Thyroid gland (tissue), 4 donors: ENCODE measurements around the gene TRAPPC3L. TPM values are rescaled to one million over a fixed set of nuclear protein-coding genes. Genes with fewer than 3 reads are reported as not detected.

Experiments
- DNase-seq, 2 donors: peaks; one replicate each; pipeline ENCODE4 v3.0.0-alpha.2; 2019
- H3K27ac ChIP-seq, 3 donors: fragments of 200-600 bp; sonication (generic); 1 replicate in 2 of 3; 2 replicates in 1 of 3; pipeline ENCODE4 v1.5.1; 2016 to 2019; ENCODE audit warnings: mild to moderate bottlenecking in 1 of 3, moderate library complexity in 1 of 3
- H3K27me3 ChIP-seq: fragments of 200-600 bp; sonication (generic); one replicate; pipeline ENCODE4 v1.5.1; 2019
- H3K36me3 ChIP-seq, 2 donors: fragments of 200-600 bp; sonication (generic); one replicate each; pipeline ENCODE4 v1.5.1; 2016 to 2019
- H3K4me1 ChIP-seq, 2 donors: fragments of 200-600 bp; sonication (generic); one replicate each; pipeline ENCODE4 v1.5.1; 2017 to 2019
- H3K4me3 ChIP-seq, 3 donors: fragments of 200-600 bp; sonication (generic); replicated peaks in 1 of 3; 1 replicate in 2 of 3; 2 replicates in 1 of 3; pipeline ENCODE4 v1.5.1; 2016; ENCODE audit warnings: mild to moderate bottlenecking in 1 of 3
- H3K9me3 ChIP-seq: fragments of 200-600 bp; sonication (generic); one replicate; pipeline ENCODE4 v1.5.1; 2017
- POLR2A ChIP-seq, 2 donors: fragments of 450-650 bp; IDR thresholded peaks; one replicate each; pipeline ENCODE4 v1.6.1; 2017; ENCODE audit warnings: antibody characterized with exemption in 2 of 2, mild to moderate bottlenecking in 2 of 2, moderate library complexity in 1 of 2
- WGBS, 2 donors: methylation state at CpG; one replicate each; pipeline ENCODE4 v1.1.5; 2017; 5-methylcytosine and 5-hydroxymethylcytosine counted together
- intact Hi-C: fragments of 100-400 bp; cut with DNase I; formaldehyde crosslinking; loops from one replicate; pipeline ENCODE4 v1.15.1; 2023
- total RNA-seq, 4 donors: library from RNA; depleted of rRNA; stranded (reverse); fragments of >200 nt; gene quantifications; one replicate each; pipeline ENCODE4 v1.2.3, GENCODE V29; 2016
- TF ChIP-seq, protein P1 (sequence below), 6 experiments: fragments of 200-600 bp in 3 of 6; fragments of 450-650 bp in 3 of 6; sonication (generic) in 3 of 6; IDR thresholded peaks; one replicate each; pipeline ENCODE4 v1.5.1; 2016 to 2019; ENCODE audit warnings: antibody characterized with exemption in 6 of 6, mild to moderate bottlenecking in 2 of 6, inconsistent platforms in 1 of 6, moderate library complexity in 1 of 6

TRAPPC3L gene
- total RNA-seq, 4 donors from 2014 or later: 0.13 to 0.42 TPM; not detected in 2

DNA sequence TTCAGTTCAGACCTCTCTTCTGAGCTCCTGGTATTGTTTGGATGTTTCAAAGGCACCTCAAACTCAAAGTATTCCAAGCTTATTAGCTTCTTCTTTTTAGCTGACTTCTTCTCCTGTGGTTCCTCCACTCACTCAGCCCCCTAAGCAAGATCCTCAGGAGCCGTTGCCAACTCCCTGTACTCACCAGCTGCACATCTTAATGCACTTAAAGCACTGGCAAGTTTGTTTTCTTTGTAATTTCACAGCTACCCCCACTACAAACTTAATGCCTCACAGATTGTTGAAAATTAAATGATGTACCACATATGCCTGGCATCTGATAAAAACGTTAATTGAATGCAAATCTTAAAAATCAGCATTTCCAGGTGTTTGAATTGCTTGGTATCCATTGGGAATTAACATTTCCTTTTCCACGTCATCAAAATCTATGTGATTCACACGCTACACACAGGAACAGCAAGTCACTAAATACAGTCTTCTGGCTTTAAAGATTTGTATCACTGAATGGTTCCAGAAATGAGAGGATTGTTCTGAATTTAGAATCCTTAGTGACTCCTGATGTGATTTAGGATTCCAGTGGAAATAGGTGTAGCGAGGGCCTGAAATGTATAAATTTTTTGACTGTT is 59.8 kb downstream of the TRAPPC3L start:
- WGBS, 2 donors: 54 to 66% methylated on average over 5 of the region's 5 CpGs
- intact Hi-C loops: no loop called here

DNA sequence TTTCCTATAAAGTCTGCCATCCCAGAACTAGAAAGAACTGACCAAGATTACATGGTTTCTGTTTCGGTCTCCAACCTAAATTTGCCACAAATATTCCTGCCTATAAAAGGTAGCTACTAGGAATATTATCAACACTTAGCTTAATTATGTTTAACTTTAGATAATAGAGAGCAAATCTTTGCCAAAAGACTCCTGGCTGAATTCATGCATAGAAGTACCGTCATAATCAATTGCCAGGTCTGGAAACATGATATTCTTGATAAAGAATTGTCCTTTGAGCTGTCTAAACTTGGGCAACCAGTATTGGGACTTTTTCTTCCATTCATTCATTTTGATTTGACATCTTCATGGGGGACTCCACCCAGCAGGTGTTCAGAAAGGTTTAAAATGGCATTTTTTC is 61.9 kb downstream of the TRAPPC3L start:
- no peaks in the 10 kb centered on the region for H3K4me1 ChIP-seq
- DNase-seq: no peak
- intact Hi-C loops: no loop called here
- TF ChIP-seq POLR2A (IDR thresholded peaks at IDR 0.05): no peak
- TF ChIP-seq, protein P1, sequence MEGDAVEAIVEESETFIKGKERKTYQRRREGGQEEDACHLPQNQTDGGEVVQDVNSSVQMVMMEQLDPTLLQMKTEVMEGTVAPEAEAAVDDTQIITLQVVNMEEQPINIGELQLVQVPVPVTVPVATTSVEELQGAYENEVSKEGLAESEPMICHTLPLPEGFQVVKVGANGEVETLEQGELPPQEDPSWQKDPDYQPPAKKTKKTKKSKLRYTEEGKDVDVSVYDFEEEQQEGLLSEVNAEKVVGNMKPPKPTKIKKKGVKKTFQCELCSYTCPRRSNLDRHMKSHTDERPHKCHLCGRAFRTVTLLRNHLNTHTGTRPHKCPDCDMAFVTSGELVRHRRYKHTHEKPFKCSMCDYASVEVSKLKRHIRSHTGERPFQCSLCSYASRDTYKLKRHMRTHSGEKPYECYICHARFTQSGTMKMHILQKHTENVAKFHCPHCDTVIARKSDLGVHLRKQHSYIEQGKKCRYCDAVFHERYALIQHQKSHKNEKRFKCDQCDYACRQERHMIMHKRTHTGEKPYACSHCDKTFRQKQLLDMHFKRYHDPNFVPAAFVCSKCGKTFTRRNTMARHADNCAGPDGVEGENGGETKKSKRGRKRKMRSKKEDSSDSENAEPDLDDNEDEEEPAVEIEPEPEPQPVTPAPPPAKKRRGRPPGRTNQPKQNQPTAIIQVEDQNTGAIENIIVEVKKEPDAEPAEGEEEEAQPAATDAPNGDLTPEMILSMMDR (IDR thresholded peaks at IDR 0.05): no peak
- H3K36me3 ChIP-seq: no peaks in the 10 kb centered on the region
- H3K9me3 ChIP-seq: no peaks in the 10 kb centered on the region
- 90 to 92% methylated on average over 2 of the region's 2 CpGs for WGBS, 2 donors
- no peak overlapping the region for H3K27ac ChIP-seq
- no peak overlapping the region for H3K4me3 ChIP-seq
- H3K27me3 ChIP-seq: no peaks in the 10 kb centered on the region

More for the DNA sequence above, 59.8 kb downstream of the TRAPPC3L start:
- no peaks in the 10 kb centered on the region for H3K4me1 ChIP-seq
- DNase-seq: no peak
- TF ChIP-seq, protein P1 (IDR thresholded peaks at IDR 0.05): no peak
- TF ChIP-seq POLR2A (IDR thresholded peaks at IDR 0.05): no peak
- no peak overlapping the region for H3K4me3 ChIP-seq
- no peaks in the 10 kb centered on the region for H3K27me3 ChIP-seq
- no peak overlapping the region for H3K27ac ChIP-seq
- no peaks in the 10 kb centered on the region for H3K9me3 ChIP-seq
- H3K36me3 ChIP-seq: no peaks in the 10 kb centered on the region

DNA sequence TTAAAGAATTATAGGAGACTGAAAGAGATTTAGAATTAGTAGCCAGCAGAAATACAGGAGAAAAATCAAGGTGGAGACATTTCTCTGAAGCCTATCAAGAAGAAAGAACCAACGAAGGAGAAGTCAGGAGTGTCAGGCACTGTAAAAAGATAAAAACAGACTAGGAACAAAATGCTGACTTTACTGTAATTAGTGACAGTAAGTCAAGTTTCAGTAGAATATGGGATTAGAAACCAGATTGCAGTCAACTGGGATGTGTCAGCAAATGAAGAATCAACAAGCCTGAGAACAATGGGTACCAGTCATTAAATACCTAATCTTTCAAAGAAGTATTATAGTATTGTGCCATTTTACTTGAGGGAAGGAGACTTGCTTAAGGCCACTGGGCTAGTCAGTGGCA is 62.7 kb downstream of the TRAPPC3L start:
- TF ChIP-seq POLR2A (IDR thresholded peaks at IDR 0.05): no peak
- TF ChIP-seq, protein P1 (IDR thresholded peaks at IDR 0.05): no peak
- no peaks in the 10 kb centered on the region for H3K27me3 ChIP-seq
- H3K36me3 ChIP-seq: no peaks in the 10 kb centered on the region
- intact Hi-C loops: no loop called here
- 72 to 81% methylated on average over 1 of the region's 1 CpG for WGBS, 2 donors
- H3K4me3 ChIP-seq: no peak overlapping the region
- H3K27ac ChIP-seq: no peak overlapping the region
- H3K4me1 ChIP-seq: no peaks in the 10 kb centered on the region
- no peak for DNase-seq
- no peaks in the 10 kb centered on the region for H3K9me3 ChIP-seq

DNA sequence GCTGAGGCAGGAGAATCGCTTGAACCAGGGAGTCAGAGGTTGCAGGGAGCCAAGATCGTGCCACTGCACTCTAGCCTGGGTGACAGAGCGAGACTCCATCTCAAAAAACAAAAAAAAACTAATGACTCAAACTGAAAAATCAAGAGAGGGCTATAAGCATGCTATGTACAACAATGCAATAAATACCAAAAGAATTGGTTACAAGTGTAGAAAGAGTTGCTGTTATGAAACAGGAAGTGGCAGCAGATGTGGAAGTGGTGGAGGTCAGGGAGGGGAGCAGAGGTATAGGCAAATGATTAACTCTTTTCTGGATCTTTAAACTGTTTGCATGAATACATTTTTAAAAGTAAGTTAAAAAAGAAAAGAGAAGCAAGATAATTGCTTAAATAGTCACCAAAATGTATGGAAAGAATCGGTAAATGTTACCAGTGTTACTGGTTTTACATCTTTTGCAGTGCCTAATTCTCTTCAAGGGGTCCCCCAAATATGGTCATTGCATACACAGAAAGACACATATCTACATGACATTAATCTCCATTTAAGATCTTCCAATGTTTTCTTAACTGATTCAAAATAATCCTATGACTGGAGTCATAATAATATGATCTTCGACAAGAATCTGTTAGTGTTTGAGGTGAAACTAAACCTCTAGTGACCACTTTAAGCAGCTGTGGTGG is 69.3 kb downstream of the TRAPPC3L start:
- 83% methylated on average over 5 of the region's 5 CpGs for WGBS, 2 donors
- intact Hi-C loops: no loop called here
- no peaks in the 10 kb centered on the region for H3K36me3 ChIP-seq
- H3K4me3 ChIP-seq: no peak overlapping the region
- H3K9me3 ChIP-seq: no peaks in the 10 kb centered on the region
- no peak for DNase-seq
- no peaks in the 10 kb centered on the region for H3K4me1 ChIP-seq
- no peak overlapping the region for H3K27ac ChIP-seq
- TF ChIP-seq, protein P1 (IDR thresholded peaks at IDR 0.05): no peak
- TF ChIP-seq POLR2A (IDR thresholded peaks at IDR 0.05): no peak
- H3K27me3 ChIP-seq: no peaks in the 10 kb centered on the region

DNA sequence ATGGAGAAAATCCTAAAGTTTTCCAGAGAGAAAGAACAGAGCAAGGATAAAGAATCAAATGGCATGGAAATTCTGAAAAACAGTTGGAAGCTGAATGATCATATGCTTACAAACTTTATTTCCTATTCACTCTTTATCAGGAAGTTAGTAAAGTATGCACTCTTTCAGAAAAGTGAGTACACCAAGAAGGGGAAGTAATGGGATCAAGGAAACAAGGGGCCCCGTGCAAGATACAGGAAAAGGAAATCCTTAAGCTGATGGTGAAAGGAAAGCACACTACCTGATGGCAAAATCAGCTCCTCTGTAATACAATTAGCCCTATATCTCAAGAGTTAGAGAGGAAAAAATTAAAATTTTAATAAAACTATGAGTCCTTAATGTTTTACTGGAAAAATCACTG is 70.3 kb downstream of the TRAPPC3L start:
- intact Hi-C loops: no loop called here
- TF ChIP-seq, protein P1 (IDR thresholded peaks at IDR 0.05): no peak
- TF ChIP-seq POLR2A (IDR thresholded peaks at IDR 0.05): no peak
- H3K4me3 ChIP-seq: no peak overlapping the region
- no peak for DNase-seq
- H3K4me1 ChIP-seq: no peaks in the 10 kb centered on the region
- 48 to 64% methylated on average over 1 of the region's 1 CpG for WGBS, 2 donors
- no peak overlapping the region for H3K27ac ChIP-seq
- H3K27me3 ChIP-seq: no peaks in the 10 kb centered on the region
- no peaks in the 10 kb centered on the region for H3K9me3 ChIP-seq
- H3K36me3 ChIP-seq: no peaks in the 10 kb centered on the region
